Right atrium auricular region (tissue), 2 donors: ENCODE measurements around the gene BECN2. TPM values are rescaled to one million over a fixed set of nuclear protein-coding genes. Genes with fewer than 3 reads are reported as not detected.

Source experiments
- DNase-seq: peaks from one replicate; pipeline ENCODE4 v3.0.0-alpha.2; 2019; ENCODE audit warnings: low spot score
- H3K27ac ChIP-seq, 2 donors: fragments of 200-600 bp; sonication (generic); 1 replicate in 1 of 2; 2 replicates in 1 of 2; pipeline ENCODE4 v1.5.1; 2016 to 2019
- H3K27me3 ChIP-seq, 2 donors: fragments of 200-600 bp; sonication (generic); one replicate each; pipeline versions ENCODE4 v1.5.1 to v1.6.0; 2017 to 2019
- H3K36me3 ChIP-seq: fragments of 200-600 bp; sonication (generic); one replicate; pipeline ENCODE4 v1.5.1; 2016
- H3K4me1 ChIP-seq, 2 donors: fragments of 200-600 bp; sonication (generic); one replicate each; pipeline versions ENCODE4 v1.5.1 to v1.6.0; 2017 to 2019
- H3K4me3 ChIP-seq, 2 donors: fragments of 200-600 bp; sonication (generic); 1 replicate in 1 of 2; 2 replicates in 1 of 2; pipeline ENCODE4 v1.5.1; 2017 to 2019; ENCODE audit warnings: mild to moderate bottlenecking in 1 of 2, moderate library complexity in 1 of 2
- H3K9me3 ChIP-seq, 2 donors: fragments of 200-600 bp; sonication (generic); one replicate each; pipeline ENCODE4 v1.5.1; 2019
- total RNA-seq, 2 donors: library from RNA; depleted of rRNA; stranded (reverse); fragments of >200 nt; gene quantifications; one replicate each; pipeline ENCODE4 v1.1.0, GENCODE V29; 2016
- TF ChIP-seq, protein P1 (sequence below), 2 donors: fragments of 200-600 bp; sonication (generic); IDR thresholded peaks; one replicate each; pipeline ENCODE4 v1.5.1; 2019; ENCODE audit warnings: antibody characterized with exemption in 2 of 2

BECN2 gene
- total RNA-seq, 2 donors from 2014 or later, result not detected

GRCh38 chr1:242002510-242002909, 44.9 kb downstream of the BECN2 start:
- DNase-seq, result no peak
- H3K27me3 ChIP-seq, result no peaks in the 10 kb centered on the region
- H3K36me3 ChIP-seq, result no peaks in the 10 kb centered on the region
- TF ChIP-seq, protein P1, sequence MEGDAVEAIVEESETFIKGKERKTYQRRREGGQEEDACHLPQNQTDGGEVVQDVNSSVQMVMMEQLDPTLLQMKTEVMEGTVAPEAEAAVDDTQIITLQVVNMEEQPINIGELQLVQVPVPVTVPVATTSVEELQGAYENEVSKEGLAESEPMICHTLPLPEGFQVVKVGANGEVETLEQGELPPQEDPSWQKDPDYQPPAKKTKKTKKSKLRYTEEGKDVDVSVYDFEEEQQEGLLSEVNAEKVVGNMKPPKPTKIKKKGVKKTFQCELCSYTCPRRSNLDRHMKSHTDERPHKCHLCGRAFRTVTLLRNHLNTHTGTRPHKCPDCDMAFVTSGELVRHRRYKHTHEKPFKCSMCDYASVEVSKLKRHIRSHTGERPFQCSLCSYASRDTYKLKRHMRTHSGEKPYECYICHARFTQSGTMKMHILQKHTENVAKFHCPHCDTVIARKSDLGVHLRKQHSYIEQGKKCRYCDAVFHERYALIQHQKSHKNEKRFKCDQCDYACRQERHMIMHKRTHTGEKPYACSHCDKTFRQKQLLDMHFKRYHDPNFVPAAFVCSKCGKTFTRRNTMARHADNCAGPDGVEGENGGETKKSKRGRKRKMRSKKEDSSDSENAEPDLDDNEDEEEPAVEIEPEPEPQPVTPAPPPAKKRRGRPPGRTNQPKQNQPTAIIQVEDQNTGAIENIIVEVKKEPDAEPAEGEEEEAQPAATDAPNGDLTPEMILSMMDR (IDR thresholded peaks at IDR 0.05), result no peak
- no peak overlapping the region for H3K4me3 ChIP-seq
- H3K4me1 ChIP-seq, result peaks cover 0 to 8% of the 10 kb centered on the region in 2 donors
- no peaks in the 10 kb centered on the region for H3K9me3 ChIP-seq
- no peak overlapping the region for H3K27ac ChIP-seq

- H3K4me1 ChIP-seq, result no peaks in the 10 kb centered on the region
- H3K9me3 ChIP-seq, result no peaks in the 10 kb centered on the region
- no peaks in the 10 kb centered on the region for H3K36me3 ChIP-seq
- no peak overlapping the region for H3K4me3 ChIP-seq
- no peak overlapping the region for H3K27ac ChIP-seq
- DNase-seq, result no peak
- H3K27me3 ChIP-seq, result no peaks in the 10 kb centered on the region
- TF ChIP-seq, protein P1 (IDR thresholded peaks at IDR 0.05), result no peak
These were observed 47.4 kb downstream of the BECN2 start for GRCh38 chr1:242004751-242005495.

DNA sequence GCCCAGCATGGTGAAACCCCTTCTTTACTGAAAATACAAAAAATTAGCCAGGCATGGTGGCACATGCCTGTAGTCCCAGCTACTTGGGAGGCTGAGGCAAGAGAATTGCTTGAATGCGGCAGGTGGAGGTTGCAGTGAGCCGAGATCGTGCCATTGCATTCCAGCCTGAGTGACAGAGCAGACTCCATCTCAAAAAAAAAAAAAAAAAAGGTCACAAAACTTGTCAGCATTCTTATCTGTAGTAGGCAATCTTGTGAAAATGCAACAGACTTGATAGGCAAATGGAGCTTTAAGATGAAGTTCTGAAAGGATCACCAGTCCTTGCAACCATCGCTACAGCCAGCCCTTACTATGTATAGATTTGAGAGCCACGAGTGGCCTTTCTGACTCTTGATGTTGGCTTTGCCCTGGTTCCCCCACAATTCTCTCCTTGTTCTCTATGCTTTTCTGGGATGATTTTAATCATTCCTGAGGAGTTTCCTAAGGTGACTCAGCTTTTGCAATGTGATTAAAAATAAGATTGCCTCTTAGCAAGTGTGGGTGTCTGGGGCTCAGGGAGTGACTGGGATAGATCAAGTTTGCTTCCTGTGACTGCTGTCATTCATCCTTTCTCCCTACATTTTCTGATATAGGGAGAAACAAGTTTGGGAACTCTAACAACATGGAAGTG, 48.4 kb downstream of the BECN2 start:
- TF ChIP-seq, protein P1 (IDR thresholded peaks at IDR 0.05), result no peak
- no peaks in the 10 kb centered on the region for H3K27me3 ChIP-seq
- H3K27ac ChIP-seq, result no peak overlapping the region
- H3K4me3 ChIP-seq, result no peak overlapping the region
- no peaks in the 10 kb centered on the region for H3K4me1 ChIP-seq
- no peaks in the 10 kb centered on the region for H3K36me3 ChIP-seq
- no peak for DNase-seq
- H3K9me3 ChIP-seq, result no peaks in the 10 kb centered on the region

DNA sequence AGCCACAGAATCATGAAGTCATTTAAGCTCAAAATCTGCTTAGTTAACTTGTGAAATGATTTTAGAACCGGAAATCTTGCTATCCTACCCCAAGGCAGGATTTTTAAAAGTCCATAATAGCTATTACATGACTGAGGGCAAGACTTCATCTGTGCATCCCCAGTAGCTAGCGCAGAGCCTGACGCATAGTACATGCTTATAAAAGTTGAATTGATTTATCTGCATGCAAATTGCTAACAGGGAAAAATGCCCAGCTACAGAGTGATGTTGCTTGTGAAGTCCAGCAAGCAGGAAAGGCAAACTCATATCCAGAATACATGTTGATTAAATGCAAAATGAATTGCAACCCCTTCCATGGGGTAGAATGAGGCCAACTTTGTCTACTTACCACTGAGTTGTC, 49.4 kb downstream of the BECN2 start:
- Histone ChIP-seq H3K4me3 (no peak overlapping the region), H3K9me3 (no peaks in the 10 kb centered on the region), H3K27ac (no peak overlapping the region), H3K27me3 (no peaks in the 10 kb centered on the region), H3K4me1 (no peaks in the 10 kb centered on the region), H3K36me3 (no peaks in the 10 kb centered on the region)
- no peak for DNase-seq
- TF ChIP-seq, protein P1 (IDR thresholded peaks at IDR 0.05), result no peak

Other genes with a start within 250 kb of the BECN2 start
- gene EXO1, start 109.6 kb upstream of the BECN2 start, total RNA-seq, result under 1 TPM in 1 of 2 donors, not detected in 1; 0.16 TPM
- gene MAP1LC3C, start 41.3 kb downstream of the BECN2 start, total RNA-seq, result not detected